GM19324 (cell line): ENCODE results near the gene KCNQ1.
"Not testable (repeated sequence)": the region's sequence is repeated elsewhere in the genome, so short reads cannot be mapped to it uniquely, and the experiment has no call there.

Experiments used
- ATAC-seq: cut with Tn5 transposase; IDR thresholded peaks from one replicate; pipeline ENCODE4 v1.9.1; 2021; ENCODE audit warnings: mild to moderate bottlenecking, moderate library complexity; ENCODE audit not compliant: unreplicated experiment, low FRiP score

Gene KCNQ1

DNA sequence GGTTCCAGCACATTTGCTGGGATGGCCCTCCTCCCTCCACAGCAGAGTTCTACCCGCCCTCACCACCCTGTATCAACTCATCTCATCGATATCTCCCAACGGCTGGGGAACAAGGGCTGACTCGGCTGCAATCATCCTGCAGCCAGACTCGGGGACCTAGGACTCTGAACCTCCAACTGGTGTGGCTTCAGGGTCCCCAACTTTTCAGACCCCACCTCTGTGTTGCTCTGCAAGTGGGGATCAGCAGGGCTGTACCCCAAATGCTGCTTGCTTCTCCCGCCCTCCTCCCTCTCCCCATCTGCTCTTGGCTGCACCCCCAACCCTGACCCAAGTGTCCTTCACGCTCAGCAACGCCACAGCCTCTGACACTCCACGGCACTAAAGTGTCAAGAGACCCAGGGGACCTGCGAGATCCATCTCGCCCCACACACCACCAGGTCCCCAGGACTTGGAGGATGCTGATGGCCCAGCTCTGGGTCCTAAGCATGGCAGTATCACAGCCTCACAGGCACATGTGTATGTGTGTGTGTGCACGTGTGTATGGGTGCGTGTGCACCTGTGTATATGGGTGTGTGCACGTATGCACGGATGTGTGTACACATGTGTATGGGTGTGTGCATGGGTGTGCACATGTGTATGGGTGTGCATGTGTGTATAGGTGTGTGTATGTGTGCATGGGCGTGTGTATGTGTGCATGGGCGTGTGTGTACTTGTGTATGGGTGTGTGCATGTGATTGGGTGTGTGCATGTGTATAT lies 26.4 kb downstream of the KCNQ1 start:
- ATAC-seq: no peak

DNA sequence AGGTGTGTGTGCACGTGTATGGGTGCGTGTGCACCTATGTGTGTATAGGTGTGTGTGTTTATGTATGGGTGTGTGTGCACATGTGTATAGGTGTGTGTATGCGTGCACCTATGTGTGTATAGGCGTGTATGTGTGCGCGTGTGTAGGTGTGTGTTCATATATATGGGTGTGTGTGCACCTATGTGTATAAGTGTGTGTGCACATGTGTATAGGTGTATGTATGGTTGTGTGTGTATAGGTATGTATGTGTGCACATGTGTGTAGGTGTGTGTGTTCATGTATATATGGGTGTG lies 26.9 kb downstream of the KCNQ1 start:
- ATAC-seq: no peak

DNA sequence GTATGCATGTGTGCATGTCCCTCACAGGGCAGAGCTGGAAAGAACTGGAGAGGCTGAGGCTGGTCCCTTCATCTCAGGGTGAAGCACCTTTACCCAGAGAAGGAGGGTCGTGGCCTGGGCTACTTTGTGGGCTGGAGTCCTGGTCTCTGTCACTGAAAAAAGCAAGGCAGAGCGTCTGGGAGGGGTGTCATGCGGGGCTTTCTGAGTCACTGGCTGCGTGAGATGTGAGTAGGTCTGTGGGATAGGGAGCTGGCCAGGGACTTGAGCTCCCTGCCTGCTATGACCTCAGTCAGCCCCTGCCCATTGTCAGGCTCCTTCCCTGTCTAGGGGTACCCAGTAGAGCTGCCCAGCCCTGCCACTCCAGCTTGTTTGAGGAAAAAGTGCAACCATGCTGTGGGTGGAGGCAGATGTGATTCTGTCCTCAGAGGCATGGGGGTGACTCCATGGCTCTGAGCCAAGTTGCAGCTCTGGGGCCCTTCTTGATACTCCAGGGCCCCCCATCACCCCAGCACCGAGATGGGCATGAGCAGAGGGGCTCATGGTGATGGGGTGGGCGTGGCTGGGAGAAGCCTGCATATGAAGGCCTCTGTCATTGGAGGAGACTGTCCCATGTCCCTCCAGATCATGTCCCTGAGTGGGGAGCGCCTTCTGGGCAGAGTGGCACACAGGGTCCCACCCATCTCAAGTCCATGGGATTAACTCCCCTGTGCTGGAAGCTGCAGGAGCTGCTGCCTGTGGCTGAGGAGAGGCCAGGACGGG lies 27.8 kb downstream of the KCNQ1 start:
- ATAC-seq: no peak

DNA sequence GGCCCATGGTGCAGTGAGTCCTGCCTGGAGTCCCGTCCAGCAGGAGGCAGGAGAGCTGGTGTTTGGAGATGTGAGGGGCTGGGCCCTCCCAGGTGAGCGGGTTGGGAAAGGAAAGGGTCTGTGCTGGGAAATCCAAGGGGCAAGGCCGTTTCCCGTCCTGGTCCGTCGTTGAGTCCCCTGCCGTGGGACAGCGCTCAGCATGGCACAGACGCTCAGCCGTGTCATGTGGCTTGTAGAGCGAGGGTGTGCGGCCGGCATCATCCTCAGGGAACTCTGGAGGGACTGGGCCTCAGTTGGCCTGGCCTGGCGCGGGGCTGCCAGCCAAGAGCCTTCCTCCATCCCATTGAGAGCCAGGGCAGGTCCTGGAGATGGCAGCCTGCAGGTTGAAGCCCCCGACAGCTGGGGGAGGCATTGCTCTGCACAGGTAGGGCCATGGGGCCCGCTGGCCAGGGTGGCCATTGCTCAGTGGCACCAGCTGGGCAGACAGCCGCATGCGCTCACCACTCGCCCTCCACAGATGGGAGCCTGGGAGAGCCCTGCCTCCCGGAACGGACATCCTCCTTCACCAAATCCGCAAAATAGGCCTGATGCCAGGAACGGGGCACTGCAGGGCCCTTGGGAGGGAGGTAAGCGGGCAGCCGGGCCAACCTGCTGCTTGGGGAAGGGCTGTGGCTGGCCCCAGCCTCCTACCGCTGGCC lies 28.7 kb downstream of the KCNQ1 start:
- ATAC-seq: no peak

DNA sequence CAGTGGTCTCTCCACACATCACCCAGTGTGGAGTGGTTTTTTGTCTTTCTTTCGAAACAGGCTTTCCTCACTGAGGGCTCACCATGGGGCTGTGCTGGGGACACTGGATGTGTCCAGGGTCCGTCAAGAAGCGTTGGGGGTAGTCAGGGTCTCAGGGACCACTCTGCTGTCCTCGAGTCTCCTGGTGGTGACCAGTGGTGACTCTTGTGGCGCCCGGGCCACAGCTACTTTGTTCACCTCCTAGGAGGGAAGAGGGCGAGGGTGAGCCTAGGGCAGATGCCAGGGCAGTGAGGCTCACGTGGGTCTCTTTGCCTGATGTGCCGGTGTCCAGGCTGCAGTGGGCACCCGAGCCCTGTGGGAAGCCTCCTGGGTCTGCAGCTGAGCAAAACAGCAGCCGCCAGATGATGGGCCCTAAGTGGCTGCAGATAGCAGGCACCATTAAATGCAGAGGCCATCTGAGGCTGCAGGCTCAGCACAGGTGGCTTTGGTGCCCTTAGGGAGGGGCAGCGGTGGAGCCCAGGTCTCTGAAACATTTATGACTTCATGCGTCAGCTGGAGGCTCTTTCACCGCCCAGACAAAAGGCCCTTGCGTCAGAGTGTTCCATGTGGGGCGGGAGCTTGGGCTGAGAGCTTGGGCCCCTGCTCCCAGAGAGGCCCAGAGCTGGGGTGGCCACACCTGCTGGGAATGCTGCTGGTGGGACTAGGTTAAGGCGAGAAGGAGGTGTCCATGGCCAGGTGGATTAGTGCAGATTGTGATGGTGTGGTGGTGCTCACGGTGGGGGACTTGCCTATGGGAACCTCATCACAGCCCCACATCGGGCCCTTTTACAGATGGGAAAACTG lies 29.5 kb downstream of the KCNQ1 start:
- no peak for ATAC-seq

DNA sequence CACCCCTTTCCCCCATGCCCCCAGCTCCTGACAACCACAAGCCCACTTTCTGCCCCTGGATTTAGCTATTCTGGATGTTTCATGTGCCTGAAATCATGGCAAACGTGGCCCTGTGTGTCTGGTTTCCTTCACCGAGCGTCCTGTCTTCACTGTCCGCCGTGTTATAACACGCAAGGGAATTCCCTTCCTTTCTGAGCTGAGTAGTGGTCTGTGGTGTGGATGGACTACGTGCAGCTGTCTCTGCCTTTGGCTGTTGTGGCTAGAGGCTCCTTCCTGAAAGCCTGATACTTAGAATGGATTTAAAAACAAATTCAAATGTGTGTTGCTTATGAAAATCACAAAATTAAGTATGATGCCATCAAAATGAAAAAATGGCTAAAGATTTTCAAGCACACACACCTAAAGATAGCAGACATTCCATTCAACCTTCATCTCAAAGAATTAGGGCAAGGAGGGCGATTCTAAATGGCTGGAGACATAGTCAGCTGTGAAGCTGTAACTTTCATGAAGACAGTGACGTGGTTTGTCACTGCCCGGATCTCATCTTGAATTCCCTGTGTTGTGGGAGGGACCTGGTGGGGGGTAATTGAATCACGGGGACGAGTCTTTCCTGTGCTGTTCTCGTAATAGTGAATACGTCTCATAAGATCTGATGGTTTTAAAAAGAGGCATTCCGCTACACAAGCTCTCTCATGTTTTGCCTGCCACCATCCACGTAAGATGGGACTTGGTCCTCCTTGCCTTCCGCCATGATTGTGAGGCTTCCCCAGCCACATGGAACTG lies 30.5 kb downstream of the KCNQ1 start:
- ATAC-seq: no peak

DNA sequence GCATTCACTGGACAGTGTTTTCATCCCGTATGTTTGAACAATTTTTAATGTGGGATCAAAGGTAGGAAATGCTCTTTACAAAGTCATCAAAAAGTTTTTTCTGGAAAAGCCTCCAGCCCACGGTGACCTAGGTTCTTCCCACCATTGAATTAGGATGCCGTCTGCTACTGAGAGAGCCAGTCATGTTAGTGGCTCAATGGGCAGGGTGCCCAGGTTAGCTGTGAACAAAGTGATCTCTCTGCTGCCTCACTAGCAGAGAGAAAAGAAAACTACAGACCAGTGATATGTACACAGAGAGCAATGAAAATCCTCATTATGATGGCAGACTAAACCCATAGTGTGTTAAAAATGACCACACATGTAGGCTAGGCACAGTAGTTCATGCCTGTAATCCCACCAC lies 32.4 kb downstream of the KCNQ1 start:
- ATAC-seq: no peak

DNA sequence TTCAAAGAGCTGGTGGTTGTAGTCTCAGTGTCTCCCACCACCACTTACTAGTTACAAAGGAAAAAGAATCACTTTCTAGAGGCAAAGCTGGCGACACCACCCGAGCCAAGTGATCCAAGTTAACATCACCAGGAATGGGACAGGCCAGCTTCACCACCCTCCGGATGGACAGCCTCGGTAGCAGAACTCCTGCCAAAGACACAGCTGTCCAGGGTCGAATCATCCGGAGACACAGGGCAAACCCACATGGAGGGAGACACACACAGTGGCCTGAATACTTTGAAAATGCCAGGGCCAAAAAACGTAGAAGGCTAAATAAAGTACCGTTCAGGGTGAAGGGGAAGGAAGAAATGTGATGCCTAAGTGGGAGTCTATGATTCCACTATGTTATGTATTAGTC lies 33.1 kb downstream of the KCNQ1 start:
- ATAC-seq: no peak

DNA sequence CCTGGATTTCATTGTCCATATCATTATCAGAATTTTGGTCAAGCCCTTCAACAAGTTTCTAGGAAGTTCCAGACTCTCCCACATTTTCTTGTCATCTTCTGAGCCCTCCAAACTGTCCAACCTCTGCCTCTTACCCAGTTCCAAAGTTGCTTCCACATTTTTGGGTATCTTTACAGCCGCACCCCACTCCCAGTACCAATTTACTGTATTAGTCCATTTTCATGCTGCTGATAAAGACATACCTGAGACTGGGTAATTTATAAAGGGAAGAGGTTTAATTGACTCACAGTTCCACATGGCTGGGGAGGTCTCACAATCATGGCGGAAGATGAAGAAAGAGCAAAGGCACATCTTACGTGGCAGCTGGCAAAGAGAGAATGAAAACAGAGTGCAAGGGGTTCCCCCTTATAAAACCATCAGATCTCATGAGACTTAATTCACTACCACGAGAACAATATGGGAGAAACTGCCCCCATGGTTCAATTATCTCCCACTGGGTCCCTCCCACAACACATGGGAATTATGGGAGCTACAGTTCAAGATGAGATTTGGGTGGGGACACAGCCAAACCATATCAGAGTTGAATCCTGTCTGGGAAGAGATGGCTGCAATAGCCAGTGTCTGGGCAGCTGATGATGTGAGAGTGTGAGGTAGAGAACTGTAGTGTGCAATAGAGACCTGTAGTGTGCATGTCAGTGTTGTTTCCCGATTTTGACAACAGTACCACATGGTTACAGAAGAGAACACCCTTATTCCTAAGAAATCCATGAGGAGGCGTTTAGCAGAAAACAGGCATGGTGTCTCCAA lies 35.5 kb downstream of the KCNQ1 start:
- ATAC-seq: not testable (repeated sequence)

DNA sequence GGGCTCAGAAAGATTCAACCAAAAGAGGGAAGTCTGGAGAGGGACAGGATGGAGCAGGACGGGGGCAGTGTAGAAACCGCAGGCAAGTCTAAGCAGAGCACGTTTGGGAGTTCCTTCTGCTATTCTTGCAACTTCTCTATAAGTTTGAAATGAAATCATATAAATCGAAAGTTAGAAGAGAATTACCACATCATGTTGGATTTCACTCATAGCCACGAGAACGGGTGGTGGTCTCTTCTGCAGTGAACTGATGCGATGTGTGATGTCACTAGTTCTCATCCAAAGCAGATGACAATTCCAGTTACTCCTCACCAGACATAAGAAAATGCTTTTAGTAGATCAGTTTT lies 36.0 kb downstream of the KCNQ1 start:
- no peak for ATAC-seq

DNA sequence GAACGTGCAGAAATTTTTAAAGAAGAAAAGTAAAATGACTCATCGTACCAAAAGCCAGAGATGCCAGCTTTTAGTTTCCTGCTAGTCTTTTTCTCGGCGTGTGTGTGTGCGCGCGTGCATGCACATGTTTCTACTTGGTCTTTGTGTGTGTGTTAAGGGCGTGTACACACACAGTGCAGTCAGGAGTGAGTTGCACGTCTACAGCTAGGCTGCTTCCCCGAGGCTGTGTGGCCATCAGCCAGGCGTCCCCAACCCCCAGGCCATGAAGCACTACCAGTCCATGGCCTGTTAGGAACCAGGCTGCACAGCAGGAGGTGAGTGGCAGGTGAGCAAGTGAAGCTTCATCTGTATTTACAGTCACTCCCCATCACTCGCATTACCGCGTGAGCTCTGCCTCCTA lies 36.4 kb downstream of the KCNQ1 start:
- ATAC-seq: no peak

DNA sequence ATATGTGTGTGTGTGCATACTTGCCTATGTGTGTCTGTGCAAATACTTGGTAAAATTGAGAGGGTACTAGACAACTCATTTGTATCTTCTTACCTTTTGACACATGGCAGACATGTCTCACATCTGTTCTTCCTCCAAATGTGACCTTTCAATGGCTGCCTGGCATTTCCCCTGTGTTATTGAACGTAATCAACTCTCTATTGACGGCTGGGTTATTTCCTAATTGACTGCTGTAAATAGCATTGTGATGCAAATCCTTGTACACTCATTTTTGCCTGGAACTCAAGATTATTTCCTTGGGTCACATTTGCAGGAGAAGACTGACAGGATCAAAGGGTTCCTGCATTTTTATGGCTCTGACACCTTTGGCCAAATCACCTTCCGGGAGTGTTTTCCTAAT lies 37.4 kb downstream of the KCNQ1 start:
- no peak for ATAC-seq

DNA sequence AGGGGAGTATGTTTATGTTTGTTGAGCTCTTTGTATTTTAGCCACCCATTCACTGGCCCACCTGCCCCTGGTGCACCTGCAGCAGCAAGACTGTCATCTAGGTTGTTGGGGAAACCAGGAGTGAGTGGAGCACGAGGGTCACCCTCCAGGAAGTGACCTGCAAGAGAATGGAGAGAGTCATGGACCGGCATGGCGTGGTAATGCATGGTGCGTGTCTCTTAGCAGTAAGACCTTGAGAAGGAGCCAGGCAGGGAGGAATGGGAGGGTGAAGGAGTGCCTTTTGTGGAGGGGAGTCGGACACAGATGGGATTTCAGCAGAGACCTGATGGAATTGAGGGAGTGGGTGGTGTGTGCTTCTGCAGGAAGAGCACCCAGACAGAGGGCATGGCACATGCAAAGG lies 37.9 kb downstream of the KCNQ1 start:
- ATAC-seq: no peak

DNA sequence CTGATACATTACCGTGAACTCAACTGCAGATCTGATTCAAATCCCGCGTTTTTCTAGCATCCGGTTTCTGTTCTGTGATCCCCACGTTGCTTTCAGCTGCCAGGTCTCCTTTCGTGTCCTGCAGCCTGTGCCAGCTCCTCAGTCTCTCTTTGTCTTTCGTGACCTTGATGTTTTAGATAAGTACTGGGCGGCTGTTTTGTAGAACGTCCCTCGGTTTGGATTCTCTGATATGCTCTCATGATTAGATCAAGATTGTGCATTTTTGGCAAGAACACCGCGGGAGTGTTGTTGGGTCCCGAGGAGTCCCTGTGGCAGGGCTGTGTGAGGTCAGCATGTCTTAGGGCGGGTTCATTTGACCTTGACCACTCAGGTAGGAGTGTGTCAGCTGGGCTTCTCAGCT lies 38.6 kb downstream of the KCNQ1 start:
- no peak for ATAC-seq

DNA sequence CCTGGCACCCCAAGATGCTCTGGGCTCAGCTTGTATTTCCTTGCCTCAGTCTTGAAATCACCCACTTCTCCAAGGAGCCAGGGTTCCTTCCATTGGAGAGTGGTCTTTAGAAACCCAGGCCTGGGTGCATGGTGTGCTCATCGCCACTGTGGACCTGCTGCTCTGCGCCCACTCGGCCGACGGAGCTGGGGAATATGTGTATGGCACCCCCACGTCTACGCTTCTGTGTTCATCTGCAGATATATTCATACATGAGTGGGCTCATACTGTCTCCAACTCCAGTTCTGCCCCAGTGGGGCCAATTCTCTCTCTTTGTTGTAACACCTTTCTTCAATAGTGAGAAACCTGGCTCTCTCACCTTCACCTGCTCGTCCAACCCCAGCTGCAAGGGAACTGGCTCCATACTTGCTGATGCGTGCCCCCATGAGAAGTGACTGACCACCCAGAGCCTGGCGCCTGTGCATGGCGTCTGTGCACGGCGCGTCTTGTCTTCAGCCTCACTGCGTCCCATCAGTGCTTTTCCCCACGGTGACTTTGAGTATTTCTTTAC lies 39.8 kb downstream of the KCNQ1 start:
- ATAC-seq: no peak

DNA sequence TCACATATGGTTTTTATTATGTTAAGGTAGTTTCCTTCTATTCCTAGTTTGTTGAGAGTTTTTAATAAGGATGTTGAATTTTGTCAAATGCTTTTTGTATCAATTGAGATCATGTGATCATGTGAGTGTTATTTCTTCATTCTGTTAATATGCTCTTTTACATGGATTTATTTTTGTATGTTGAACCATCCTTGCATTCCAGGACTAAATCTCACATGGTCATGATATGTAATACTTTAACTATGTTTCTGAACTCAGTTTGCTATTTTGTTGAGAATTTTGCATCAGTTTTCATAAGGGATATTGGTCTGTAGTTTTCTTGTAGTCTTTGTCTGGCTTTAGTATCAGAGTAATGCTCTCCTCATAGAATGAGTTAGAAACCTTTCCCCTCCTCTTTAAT lies 43.2 kb downstream of the KCNQ1 start:
- no peak for ATAC-seq

DNA sequence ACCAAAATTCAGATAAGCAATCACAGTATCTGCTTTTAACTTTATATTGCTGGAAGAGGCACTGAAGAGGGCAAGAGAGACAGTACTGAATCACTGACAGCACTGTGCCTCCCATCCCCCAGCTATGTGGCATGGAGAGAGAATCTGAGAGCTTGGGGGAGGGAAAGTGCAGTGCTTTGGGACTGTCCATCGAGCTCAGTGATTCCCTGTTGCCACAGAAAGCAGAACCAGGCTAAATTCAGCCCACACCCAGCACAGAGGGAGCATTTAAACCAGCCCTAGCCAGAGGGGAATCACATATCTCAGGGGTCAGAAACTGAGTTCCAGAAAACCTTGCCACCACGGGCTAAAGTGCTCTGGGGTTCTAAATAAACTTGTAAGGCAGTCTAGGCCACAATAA lies 44.3 kb downstream of the KCNQ1 start:
- ATAC-seq: no peak

DNA sequence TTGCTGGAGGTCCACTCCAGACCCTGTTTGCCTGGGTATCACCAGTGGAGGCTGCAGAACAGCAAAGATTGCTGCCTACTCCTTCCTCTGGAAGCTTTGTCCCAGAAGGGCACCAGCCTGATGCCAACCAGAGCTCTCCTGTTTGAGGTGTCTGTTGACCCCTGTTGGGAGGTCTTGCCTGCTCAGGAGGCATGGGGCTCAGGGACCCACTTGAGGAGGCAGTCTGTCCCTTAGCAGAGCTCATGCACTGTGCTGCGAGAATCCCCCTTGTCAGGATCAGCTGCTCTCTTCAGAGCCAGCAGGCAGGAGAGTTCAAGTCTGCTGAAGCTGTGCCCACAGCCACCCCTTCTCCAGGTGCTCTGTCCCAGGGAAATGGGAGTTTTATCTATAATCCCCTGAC lies 53.1 kb downstream of the KCNQ1 start:
- ATAC-seq: not testable (repeated sequence)

DNA sequence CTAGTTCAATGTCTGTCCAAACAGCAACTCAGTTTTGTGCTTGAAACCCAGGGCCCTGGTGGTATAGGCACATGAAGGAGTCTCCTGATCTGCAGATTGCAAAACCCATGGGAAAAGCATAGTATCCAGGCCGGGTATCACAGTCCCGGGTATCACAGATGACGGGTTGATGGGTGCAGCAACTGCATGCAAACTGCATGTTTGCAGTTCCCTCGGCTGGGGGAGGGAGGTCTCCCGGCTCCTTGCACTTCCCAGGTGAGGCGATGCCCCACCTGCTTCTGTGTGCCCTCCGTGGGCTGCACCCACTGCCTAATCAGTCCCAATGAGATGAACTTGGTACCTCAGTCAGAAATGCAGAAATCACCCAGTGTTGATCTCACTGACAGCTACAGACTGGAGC lies 53.9 kb downstream of the KCNQ1 start:
- ATAC-seq: no peak
